Left colon (tissue), 2 donors: Measurements from ENCODE around the gene CBLN2. TPM values are rescaled to one million over a fixed set of nuclear protein-coding genes. Genes with fewer than 3 reads are reported as not detected.

Source experiments
- ATAC-seq: fragments of 200-7000 bp; cut with Tn5 transposase; one replicate; pipeline ENCODE4 v1.9.1; 2020; ENCODE audit warnings: mild to moderate bottlenecking, moderate library complexity
- DNase-seq, 2 donors: peaks; one replicate each; pipeline ENCODE4 v3.0.0-alpha.2; 2020
- intact Hi-C, 2 donors: fragments of 100-400 bp; cut with DNase I in 1 of 2; cut with micrococcal nuclease in 1 of 2; formaldehyde crosslinking; loops; one replicate each; pipeline versions ENCODE4 v1.11.2 to v1.14.0; 2022; cut with DNase I, micrococcal nuclease
- long read RNA-seq: library from polyadenylated mRNA; unstranded; transcript quantifications from one replicate; pipeline ENCODE4 v2.0.0, GENCODE V29; 2021
- total RNA-seq, 2 donors: library from RNA; stranded (reverse); fragmentation: NEBNext Ultra II Directional; extraction: Animal tissue kit (Norgen Biotek cat#: 25700); gene quantifications; one replicate each; pipeline ENCODE4 v1.2.1, GENCODE V29; 2021
- donor health status: DM: no; HTN: no; CAD: no.
- donor health status: DM: yes; HTN: yes; CAD: no.

Gene CBLN2
- total RNA-seq, result 1 to 10 TPM in 1 of 2 donors, under 1 TPM in 1; 0.40 to 1.1 TPM
- long read RNA-seq, partial matches to known transcripts, result 0 of 1 reads
- long read RNA-seq, other reads (novel, unspliced or antisense), result 1 of 1 reads

DNA sequence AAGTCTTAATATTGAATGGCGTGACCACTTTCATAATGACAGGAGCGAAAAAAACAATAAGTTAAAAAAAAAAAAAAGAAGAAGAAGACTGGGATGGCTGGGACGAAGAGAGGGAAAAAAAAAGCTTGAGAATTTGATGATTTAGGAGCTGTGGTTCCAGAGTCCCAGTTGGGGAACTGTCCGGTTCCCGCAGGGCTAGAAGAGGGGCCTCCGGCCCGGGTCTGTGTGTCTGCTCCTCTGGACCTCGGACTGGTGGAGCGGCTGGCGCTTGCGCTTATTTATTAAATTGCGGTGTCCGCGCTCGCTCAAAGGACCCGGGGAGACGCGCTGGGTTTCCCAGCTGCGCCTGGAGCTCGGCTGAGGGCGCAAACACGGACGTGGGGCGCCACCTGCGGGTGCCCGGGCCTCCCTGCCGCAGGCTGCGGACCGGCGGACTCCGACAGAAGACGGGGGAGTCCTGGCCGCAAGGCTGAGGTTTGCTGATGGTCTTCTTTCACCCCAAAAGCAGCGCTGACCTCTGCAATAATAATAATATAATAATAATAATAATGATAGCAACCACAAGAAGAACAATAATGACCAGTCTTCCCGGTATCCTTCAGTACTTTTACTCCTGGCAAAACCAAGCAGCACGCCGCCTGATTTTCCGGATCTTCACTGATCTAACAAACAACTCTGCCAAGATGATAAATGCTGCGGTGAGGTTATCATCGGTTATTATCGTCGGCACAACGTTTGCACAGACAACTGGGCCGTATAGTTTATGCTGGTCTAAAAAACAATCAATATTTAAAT is at the start of gene CBLN2:
Gene CBLN2 (minus strand): TSS at position 251 of the 795 bp plus-strand sequence. CDS start 2,182 bp downstream, outside the sequence.
- DNase-seq, result peak in 1 of 2 donors; percentile 39
- intact Hi-C loops, result loop anchor here in 1 of 2 donors (10.0 kb wide), 1 partner anchor 1609 kb away; no protein-coding TSS in a partner anchor
- ATAC-seq, result peak; percentile 71

DNA sequence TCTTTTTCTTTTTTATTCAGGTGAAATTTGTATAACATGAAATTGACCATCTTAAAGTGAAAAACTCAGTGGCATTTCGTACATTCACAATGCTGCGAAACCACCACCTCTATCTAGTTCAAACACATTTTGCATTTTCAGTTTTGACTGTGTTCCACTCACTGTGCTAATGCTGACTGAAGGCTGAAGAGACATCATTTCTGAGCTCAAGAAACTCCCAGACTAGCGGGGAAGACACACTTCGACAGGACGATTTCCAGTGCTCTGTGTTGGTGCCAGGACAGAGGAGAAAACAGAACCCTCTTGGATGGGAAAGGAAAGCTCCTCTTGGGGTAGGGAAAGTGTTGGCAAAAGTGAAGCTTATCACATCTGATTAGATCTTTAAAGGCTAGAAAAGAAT is 44.2 kb upstream of the CBLN2 start:
- no peak for ATAC-seq
- no peak for DNase-seq
- intact Hi-C loops, result no loop called here

DNA sequence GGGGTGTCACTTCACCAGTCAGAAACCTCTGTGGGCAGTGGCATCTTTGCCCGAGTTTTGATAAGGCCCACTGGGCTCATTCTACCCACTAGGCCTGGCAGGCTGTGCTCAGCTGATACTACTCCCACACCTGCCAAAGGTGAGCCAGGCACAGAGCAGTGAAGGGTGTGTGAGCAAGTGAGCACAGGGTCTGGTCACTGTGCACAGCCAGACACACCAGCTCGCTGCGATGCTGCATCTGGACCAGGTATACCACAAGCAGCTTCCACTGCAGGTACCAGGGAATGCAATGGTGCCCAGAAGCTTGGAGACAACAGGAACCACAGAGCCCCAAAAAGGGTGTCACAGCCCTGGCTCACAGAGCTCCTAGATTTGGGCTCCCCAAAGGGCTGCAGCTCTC is 40.6 kb upstream of the CBLN2 start:
- intact Hi-C loops, result no loop called here
- ATAC-seq, result no peak
- no peak for DNase-seq

DNA sequence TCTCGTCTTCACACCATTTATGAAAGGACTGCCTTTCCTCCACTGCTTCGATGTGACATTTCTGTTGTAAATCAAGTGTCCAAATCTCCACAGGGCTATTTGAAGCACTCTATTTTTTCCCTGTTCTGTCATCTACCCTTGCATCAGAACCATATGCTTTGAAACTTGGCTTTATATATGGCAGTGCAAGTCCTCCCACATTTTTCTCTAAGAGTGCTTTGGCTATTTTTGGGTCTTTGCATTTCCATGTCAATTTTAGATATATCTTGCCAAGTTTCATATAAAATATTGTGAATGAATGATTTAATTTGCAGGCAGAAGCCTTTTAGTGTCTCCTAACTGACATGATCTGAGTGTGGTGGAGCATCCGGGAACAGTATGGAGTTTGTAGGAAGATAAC is 37.8 kb upstream of the CBLN2 start:
- ATAC-seq (no peak), DNase-seq (no peak)
- intact Hi-C loops, result no loop called here

DNA sequence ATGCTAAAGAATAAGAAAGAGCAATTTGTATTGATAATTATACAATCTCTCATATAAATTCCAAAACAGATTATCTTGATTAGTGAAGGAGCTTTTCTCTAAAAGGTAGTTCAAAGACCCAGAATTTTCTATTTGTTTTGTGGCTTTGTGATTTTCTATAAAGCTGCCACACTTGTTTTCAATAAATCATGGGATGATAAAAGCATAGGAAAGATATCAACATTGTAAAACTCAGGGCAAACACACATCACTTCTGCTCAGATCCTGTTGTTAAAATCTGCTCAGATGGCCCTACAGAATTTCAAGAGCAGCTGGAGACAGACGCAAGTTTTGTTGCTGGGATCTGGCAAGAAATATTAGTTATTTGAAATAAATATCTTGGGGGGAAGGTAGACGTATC is 28.8 kb upstream of the CBLN2 start:
- ATAC-seq (no peak), DNase-seq (no peak)
- intact Hi-C loops, result no loop called here

DNA sequence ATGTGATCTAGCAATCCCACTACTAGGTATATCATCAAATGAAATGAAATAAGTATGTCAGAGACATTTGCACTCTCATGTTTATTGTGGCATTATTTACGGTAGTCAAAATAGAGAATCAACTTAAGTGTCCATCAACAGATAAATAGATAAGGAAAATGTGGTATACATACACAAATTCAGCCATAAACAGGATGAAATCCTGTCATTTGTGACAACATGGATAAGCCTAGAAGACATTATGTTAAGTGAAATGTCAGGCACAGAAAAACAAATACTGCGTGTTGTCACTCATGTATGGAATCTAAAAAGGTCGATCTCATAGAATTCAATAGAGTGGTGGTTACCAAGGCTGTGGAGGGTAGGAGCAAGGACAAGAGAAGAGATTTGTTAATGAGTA is 22.1 kb upstream of the CBLN2 start:
- DNase-seq, result no peak
- no peak for ATAC-seq
- intact Hi-C loops, result no loop called here

DNA sequence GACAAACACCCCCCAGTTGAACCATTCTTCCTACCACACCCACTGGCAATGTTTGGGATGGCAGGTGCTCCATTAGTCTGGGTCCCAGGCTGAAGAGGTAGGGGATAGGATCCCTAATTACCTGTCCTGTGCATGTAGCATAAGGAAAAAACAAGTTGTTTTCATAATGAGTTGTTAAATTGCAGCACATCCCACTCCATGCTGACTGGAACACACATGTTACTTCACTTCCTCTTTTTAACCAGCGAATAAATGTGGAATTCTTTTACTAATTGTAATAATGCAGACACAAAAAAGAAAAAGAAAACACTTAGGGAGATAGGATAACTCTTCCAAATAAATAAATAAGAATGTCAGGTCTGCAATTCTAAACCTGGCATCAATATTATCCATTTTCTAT is 11.8 kb upstream of the CBLN2 start:
- DNase-seq (no peak), ATAC-seq (no peak)
- intact Hi-C loops, result no loop called here

DNA sequence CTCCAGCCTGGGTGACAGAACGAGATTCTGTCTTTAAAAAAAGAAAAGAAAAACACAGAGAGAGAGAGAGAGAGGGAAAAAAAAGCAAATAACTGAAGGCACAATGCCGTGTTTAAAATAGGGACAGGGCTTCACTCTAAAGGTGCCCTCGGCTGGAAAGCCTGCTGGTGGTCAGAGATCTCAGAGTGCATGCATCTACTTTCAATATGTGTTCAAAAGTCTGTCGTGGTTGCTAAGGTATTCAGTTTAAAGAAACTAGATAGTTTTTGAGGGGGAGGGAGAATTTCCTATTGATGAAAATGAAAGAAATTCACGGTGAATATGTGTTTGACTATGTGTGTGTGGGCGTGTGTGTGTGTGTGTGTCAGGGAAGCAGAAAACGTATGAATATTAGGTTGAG is 11.0 kb upstream of the CBLN2 start:
- ATAC-seq (no peak), DNase-seq (no peak)
- intact Hi-C loops, result no loop called here

DNA sequence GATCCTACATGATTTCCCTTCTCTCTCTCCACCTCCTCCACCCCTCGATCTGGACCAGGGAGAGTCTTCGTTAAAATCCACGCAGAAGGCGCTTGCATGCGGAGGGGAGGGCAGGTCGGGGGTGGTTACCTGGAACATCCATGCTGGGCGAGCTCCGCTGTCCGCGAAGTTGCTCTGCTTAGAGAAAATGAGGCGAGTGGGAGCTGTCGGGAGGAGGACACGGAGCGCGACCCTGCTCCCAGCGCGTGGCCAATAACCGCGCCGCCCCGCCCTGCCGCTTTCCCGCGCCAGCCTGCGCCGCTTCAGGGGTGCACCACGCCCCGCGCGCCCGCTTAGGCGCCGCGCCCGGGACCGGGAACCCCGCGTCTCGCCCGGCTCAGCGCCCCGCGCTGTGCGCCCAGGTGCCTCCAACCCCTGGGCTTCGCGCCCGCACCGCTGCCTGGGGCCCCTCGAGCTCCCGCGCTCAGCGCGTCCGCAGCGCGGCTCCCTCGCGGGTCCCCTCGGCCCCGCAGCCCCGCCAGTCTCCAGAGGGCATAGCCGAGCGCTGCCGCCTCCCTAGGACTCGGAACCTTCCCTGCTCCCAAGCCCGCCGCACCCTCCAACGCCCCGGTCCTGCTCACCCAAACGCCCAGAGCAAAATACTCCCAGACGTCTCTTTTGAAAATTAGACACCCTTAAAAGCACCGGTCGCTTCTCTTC is 636 bp downstream of the CBLN2 start:
- no peak for ATAC-seq
- intact Hi-C loops, result loop anchor here in 1 of 2 donors (10.0 kb wide), 1 partner anchor 1609 kb away; no protein-coding TSS in a partner anchor
- no peak for DNase-seq

DNA sequence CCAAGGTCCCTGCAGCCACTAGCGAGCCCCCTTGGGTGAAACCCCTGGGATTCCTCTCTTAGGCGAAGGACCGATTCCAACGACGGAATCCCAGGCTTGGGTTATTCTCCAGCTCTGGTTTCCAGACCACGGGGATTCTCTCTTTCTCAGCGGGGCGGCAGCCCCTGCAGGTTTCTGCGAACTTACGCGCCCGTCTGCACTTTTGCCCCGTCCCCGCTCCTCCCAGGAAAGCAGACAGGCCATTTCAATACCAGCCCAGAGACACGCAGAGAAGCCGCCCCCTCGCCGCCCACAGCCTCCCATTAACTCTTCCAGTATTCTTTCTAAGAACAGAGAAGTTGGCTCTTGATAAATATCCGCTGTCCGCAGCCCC is 1.2 kb downstream of the CBLN2 start:
- no peak for DNase-seq
- intact Hi-C loops, result loop anchor here in 1 of 2 donors (10.0 kb wide), 1 partner anchor 1608 kb away; no protein-coding TSS in a partner anchor
- ATAC-seq, result no peak

DNA sequence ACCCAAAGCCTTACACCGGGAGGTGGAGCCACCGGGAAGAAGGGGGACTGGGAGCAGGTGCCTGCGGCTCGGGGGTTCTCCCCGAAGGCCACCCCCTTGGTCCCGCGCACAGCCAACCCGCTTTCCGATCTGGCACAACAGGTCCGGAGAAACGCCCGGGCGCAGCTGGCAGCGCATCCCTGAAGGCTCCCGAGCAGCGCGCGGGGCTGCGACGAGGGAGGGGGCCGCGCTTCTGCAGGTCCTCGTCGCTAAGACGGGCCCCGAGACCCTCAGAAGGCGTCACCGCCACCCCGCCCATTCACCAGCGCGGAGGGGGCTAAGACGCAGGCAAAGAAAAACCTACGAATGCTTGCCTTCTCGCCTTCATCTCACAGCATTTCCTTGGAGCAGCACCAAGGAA is 1.8 kb downstream of the CBLN2 start:
- intact Hi-C loops, result loop anchor here in 1 of 2 donors (10.0 kb wide), 1 partner anchor 1608 kb away; no protein-coding TSS in a partner anchor
- no peak for ATAC-seq
- no peak for DNase-seq

DNA sequence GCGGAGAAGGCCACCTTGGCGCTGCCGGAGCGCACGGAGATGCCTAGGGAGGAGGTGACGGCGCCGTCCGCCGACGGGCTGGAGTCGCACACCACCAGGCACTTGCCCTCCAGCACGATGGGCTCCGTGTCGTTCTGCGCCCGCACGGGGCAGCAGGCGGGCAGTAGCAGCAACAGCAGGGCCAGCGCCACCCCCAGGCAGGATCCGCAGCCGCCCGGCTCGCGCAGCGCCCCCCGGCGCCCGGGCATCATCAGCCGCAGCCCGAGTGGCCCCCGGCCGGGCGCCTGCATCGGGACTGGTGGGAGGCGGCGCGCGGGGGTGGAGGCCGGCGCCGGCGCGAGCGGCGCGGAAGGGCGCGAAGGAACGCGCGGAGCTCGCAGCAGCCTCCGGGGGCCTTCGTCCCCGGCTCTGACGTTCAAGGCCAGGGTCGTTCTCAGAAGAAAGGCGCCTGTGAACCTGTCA is 2.2 kb downstream of the CBLN2 start:
- DNase-seq (no peak), ATAC-seq (no peak)
- intact Hi-C loops, result loop anchor here in 1 of 2 donors (10.0 kb wide), 1 partner anchor 1607 kb away; no protein-coding TSS in a partner anchor

DNA sequence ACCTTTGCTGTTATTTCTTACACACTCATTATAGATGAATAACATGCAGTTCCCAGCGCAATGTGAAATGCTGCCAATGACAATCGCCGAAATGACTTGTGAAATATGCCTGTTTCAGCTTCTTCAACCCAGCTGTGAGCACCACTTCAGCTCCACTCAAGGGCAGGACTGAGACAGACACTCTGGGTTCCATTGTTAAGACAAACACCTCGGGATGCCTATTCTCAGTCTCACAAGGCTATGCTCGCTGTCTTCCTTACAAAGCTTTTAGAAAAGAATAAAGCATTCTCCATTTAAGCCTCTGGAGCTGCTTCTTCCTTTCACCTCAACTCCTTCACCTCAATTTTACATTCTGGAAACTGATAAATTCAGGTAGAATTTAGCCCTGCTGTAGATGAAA is 4.2 kb downstream of the CBLN2 start:
- intact Hi-C loops, result loop anchor here in 1 of 2 donors (10.0 kb wide), 1 partner anchor 1605 kb away; no protein-coding TSS in a partner anchor
- DNase-seq, result no peak

DNA sequence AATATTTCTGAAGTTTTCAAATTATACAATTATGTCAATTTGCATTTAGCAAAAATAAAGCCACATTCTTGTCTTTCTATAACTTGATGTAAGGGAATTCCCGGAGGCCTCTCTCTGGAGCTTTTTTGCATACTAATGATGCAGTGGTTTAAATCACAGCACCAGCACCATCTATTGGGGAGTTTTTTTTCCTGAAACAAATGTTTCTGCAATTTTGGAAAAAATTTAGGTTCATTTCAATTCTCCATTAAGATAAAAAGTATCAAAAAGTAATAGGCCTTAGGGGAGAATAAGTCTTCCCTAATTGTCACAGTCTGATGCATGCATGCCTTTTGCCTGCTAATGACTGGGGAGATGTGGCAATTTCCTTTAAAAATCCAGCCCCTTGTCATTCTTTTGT is 13.5 kb downstream of the CBLN2 start:
- DNase-seq (no peak), ATAC-seq (no peak)
- intact Hi-C loops, result no loop called here

More for the DNA sequence above, 4.2 kb downstream of the CBLN2 start:
- no peak for ATAC-seq

DNA sequence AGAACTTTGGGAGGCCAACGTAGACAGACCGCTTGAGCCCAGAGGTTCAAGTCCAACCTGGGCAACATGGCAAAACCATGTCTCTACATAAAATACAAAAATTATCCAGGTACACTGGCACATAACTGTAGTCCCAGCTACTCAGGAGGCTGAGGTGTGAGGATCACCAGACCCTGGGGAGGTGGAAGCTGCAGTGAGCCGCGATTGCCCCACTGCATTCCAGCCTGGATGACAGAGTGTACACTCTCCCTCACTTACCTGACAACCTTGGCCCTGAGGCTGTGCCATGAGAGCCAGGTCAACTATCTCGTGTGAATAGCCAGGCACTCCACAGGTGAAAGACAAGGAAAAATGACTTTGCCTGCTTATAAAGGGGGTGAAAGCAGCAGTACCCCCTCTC is 39.3 kb downstream of the CBLN2 start:
- intact Hi-C loops, result no loop called here

DNA sequence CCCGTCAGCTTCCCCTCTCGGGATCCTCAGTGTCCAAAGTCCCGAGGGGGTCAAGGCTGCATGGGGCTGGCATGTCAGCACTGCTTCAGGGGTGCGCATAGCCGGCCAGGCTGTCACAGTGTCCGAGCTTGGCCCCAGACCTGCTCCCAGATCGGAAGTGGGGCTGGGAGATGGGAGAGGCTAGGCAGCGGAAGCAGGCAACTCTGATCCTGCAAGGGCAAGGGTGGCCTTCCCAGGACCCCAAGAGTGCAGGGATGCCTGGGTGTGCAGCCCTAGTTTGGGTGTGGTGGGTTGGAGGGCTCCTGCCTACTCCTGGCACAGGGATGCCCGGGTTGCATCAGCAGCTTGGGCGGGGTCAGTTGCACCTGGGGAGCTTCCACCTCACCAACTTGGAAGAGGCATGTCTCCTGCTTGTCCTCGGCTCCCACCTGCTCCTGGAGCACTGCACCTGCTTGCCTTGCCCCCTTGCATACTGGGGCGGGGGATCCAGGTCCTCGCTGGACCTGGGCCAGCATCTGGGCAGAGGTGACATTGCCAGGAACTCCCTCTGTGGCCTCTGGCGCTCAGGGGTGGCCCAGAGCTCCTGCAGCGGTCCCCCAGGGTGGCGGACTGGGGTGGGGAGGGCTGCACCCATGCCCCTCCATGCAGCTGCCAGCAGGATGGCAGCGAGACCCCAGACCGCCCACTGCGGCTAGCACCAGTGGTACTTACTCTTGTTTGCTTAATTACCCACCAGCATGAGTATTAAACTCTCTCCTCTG is 41.3 kb downstream of the CBLN2 start:
- intact Hi-C loops, result no loop called here
- DNase-seq, result no peak
- ATAC-seq, result no peak

More for the DNA sequence above, 39.3 kb downstream of the CBLN2 start:
- ATAC-seq (no peak), DNase-seq (no peak)

DNA sequence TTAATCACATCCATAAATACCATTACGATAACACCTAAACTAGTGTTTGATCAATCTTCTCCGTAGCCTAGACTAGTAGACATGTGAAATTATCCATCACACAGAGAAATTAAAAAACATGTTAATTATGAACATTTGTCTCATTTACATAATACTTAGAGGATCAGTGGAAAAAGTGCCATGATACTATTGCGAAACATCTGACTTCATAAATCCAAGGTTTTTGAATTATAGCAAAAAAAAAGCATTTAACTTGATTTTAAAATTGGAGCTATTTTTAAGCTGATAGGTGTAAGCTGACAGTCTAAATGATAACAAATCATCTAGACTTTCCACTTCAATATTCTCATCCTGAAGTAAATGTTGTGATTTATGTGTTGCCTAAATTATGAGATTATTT is 51.6 kb downstream of the CBLN2 start:
- intact Hi-C loops, result no loop called here
- no peak for ATAC-seq
- DNase-seq, result no peak
